ENCODE data around the gene SNX25.

- TF ChIP-seq CTCF (IDR thresholded peaks at IDR 0.05), result no peak
- no peak for TF ChIP-seq POLR2A (IDR thresholded peaks at IDR 0.05)
Observed at GRCh38 chr4:185212581-185212980, 3.2 kb downstream of the SNX25 start.

All from Peyer's patch (tissue), 4 donors.